Fibroblast of skin of right biceps (primary cell): Measurements from ENCODE around the gene ACTN1.

Experiments used
- DNase-seq: peaks from one replicate; pipeline ENCODE4 v3.0.0-alpha.2; 2013

The ACTN1 gene

DNA sequence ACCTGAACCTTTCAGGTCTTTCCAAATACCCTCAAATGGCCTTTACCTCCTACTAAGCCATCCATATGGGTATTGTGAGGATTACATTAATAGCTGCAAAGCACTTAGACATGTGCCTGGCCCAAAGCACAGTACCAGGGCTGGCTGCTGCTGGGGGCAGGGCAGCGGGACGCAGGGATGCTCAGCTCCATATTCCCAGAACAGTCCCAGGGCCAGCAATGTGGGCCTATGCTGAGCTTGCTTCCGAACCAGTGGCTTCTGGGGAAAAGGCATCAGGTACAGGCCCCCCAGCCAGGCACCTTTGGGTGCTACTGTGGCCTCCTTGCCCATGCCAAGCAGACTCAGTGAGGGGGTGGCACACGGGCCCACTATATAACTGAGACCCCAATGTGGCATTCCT, 10.4 kb downstream of the ACTN1 start:
- no peak for DNase-seq

- no peak for DNase-seq
These were observed 11.1 kb downstream of the ACTN1 start for GRCh38 chr14:68968051-68968450.

GRCh38 chr14:68967459-68967940, 11.6 kb downstream of the ACTN1 start:
- no peak for DNase-seq

DNA sequence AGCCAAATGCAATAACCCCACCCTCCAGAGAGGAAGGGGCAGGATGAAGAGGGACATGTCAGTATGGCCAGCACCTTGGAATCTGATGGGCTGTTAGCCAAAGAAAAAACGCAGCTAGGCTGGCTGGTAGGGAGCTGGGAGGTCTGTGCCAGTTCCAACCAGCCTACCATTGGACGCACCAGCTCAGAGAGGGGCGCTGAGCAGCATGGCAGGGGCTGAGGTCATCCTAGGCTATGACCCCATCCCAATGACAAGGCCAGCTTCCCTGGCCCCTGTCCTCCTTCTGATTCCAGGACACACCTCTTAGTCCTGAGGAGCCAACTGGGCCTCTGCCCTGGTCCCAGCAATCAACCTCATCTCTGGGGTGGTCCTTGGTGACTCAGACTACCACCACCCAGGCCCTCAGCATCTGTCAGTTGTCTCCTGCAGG, 12.2 kb downstream of the ACTN1 start:
- DNase-seq: no peak

DNA sequence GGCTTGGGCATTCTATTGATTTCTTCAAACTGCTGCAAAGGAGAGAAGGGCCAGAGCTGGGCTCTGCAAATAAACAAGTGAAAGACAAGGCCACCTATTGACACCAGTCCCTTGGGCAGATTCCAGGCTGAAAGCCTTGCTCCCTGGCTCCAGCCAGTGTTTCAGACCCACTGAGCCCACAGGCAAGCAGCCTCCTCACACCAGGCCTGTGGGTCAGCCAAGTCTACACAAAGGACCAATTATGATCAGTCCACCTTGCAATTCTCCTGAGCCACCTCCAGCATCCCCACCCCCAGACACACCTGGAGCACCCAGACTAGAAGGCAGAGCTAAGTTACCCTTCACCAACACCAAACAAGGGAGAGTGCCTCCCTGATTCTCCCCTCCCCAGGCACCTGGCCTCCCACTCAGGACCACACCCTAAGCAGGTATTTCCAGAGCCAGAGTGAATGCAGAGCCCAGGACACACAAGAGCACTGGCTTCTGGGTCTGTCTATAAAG, 13.8 kb downstream of the ACTN1 start:
- no peak for DNase-seq

GRCh38 chr14:68964300-68965093, 14.6 kb downstream of the ACTN1 start:
- no peak for DNase-seq

DNA sequence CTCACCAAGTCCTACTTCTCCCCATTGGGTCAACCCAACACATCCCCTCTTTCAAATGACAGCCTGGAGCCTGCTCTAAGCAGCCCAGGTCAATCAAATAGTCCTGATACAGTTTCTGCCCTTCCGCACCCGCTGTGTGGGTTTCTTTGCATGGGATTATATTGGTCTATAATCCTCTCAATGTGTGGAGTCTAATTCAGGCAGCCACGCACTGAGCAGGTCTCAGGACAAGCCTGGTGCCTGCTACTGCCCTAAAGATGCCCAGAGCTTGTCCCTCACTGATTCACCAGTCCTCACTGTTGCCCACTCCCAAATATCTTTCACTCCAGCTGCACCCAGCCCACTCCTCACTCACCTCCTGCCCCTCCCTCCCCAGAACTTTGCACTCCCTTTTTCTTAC, 16.4 kb downstream of the ACTN1 start:
- no peak for DNase-seq

GRCh38 chr14:68961781-68962584, 17.1 kb downstream of the ACTN1 start:
- DNase-seq: peak; percentile 48

DNA sequence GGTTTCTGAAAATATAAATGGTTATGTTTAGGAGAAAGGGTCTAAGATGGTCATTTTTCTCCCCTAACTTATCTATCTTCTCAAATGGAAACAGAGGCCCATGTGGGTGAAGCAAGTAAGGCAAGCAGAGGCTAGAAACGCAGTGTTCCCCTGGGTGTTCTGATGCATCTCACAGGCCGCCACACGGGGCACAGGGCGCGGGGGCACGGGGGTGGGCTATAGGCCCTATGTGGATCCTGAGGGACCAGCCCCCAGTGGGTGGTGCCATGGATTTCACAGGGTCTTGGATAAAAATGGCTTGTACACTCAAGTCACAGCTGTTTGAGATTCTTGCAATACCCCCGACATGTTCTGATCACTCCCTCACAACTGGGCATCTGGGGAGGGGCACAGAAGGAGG, 17.7 kb downstream of the ACTN1 start:
- no peak for DNase-seq

DNA sequence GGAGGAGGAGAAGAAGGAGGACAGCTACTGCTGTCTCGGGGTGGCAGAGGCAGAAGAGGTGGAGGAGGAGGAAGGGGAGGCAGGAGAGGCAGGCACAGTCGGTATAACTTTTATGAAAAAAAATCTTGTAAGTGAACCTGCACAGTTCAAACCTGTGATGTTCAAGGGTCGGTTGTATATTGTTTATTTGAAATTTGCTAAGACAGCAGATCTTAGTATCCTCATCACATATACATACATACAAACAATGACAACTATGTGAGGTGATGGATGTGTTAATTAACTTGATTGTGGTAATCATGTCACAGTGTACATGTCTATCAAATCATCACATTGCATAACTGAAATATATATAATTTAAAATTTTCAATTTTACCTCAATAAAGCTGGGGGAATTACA, 19.0 kb downstream of the ACTN1 start:
- no peak for DNase-seq

GRCh38 chr14:68959035-68959434, 20.1 kb downstream of the ACTN1 start:
- no peak for DNase-seq

DNA sequence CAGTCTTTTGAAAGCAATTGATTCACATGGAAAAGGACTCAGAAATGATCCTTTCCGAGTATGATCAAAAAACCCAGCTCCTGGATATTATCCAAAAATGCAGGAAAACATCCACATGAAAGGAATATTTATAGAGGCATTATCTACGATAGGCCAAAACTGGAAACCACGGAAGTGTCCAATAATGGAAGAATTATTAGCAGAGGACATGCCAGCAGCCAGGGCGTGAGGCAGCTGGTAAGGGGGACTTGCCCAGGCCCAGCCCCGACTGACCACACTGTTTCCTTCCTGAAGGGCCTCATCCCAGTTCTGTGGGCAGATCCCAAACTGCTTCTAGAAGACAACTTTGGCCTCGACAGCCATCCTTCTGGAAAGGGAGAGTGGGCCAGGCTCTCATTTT, 20.5 kb downstream of the ACTN1 start:
- DNase-seq: no peak

DNA sequence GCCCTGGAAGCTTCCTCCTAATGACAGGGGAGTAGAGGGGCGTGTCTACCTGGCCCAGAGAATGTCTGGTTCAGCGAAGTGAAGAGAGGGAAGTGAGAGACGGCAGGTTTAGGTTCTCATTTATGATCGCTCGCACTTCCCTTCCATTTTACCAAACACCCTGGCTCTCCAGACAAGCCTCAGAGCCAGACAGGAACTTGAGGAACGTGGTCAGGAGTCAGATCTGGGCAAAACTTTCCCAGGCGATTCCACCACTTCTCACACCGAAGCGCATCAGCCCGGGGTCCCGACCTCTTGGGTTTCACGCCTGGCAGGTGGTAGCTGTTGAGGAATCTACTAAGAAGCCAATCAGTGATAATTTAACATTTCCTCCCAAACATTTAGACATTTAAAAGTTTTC, 21.3 kb downstream of the ACTN1 start:
- no peak for DNase-seq

DNA sequence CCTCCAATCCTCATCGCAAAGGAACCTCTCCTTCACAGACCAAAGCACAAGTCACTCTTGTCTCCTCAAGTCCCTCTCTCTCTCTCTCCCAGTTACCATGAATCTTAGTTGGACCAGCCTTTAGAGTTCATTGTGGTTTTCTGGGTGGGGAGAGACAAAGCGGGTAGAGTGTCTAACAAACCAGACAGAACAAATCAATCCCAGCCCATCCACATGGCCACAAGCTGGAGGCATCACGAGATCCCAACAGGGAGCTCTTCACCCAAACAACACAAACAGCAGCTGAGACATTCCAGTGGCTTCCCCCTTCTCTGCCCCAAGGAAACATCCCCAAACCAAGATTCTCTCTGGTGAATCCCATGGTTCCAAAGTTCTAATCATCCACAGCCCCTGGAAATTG, 22.4 kb downstream of the ACTN1 start:
- DNase-seq: peak; percentile 63

DNA sequence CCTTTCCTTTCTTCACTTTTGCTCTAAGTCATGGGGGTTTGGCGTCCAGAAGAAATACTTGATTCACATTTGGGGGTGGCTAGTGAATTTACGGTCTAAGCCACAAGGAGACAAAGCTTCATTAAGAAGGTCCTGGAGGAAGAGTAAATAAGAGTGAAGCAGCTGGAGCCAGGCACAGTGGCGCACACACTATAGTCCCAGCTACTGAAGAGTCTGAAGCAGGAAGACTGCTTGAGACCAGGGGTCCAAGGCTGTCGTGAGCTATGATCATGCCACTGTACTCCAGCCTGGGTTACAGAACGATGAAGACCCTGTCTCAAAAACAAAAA, 23.3 kb downstream of the ACTN1 start:
- DNase-seq: no peak

GRCh38 chr14:68955164-68955850, 23.8 kb downstream of the ACTN1 start:
- peak; percentile 43 for DNase-seq

GRCh38 chr14:68953196-68953555, 25.9 kb downstream of the ACTN1 start:
- DNase-seq: no peak

GRCh38 chr14:68952531-68953195, 26.4 kb downstream of the ACTN1 start:
- DNase-seq: peak; percentile 94

DNA sequence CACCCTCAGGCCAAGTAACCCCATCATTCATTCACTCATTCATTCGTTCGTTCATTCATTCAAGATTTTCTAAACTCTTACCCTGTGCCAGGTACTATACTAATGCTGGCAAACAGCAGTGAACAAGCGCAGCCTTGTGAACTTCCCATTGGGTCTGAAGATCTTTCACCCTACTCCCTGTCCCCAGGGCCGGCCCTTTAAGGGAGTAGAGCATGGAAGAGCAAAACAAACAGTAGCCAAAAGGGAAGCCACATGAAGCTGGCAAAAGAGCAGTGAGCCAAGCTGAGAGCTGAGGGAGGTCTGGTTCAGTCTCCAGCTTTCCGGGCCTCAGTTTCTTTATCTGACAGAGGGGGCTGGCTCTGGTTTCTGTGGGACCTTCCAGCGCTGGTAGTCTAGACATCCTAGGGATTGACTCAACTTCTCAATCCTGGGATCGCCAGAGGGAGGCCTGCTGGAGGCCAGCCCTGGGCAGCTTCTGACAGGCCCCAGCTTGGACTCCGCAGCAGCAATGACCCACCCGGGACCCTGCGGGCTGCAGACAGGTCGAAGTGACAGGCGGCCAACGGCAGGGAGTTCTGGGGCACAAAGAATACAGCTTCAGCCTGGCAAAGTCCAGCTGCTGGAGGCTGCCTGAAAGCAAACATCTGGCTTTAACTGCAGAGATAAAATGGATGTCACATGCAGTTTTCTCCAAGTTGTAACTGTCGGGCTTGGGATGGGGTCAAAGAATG, 27.1 kb downstream of the ACTN1 start:
- DNase-seq: no peak

GRCh38 chr14:68951035-68951797, 27.9 kb downstream of the ACTN1 start:
- peak; percentile 97 for DNase-seq

GRCh38 chr14:68950111-68950510, 29.0 kb downstream of the ACTN1 start:
- peak; percentile 76 for DNase-seq

- no peak for DNase-seq
These were observed 29.5 kb downstream of the ACTN1 start for GRCh38 chr14:68949601-68949965.
